Liver (tissue), 9 donors: Measurements from ENCODE around the gene SPTBN1. TPM values are rescaled to one million over a fixed set of nuclear protein-coding genes. Genes with fewer than 3 reads are reported as not detected.

Experiments
- DNase-seq: peaks from one replicate; pipeline ENCODE4 v3.0.0-alpha.2; 2017; ENCODE audit warnings: low spot score
- H3K27ac ChIP-seq, 2 donors: one replicate each; pipeline ENCODE4 v1.7.0; 2013; ENCODE audit warnings: inconsistent platforms in 2 of 2, low read length in 2 of 2, control low read depth in 1 of 2, low read depth in 1 of 2, mild to moderate bottlenecking in 1 of 2
- H3K27me3 ChIP-seq, 4 donors: one replicate each; pipeline versions ENCODE4 v1.6.1 to v1.7.0; 2013; ENCODE audit warnings: low read length in 3 of 4, inconsistent platforms in 1 of 4, mild to moderate bottlenecking in 1 of 4, moderate library complexity in 1 of 4; ENCODE audit not compliant: control insufficient read depth in 4 of 4, insufficient read depth in 4 of 4
- H3K36me3 ChIP-seq, 4 donors: one replicate each; pipeline versions ENCODE4 v1.6.1 to v1.7.0; 2013; ENCODE audit warnings: low read length in 3 of 4, mild to moderate bottlenecking in 3 of 4, low read depth in 1 of 4, moderate library complexity in 1 of 4; ENCODE audit not compliant: control insufficient read depth in 4 of 4, insufficient read depth in 3 of 4
- H3K4me1 ChIP-seq, 4 donors: one replicate each; pipeline versions ENCODE4 v1.6.1 to v1.7.0; 2013; ENCODE audit warnings: low read length in 3 of 4, mild to moderate bottlenecking in 3 of 4, moderate library complexity in 1 of 4; ENCODE audit not compliant: control insufficient read depth in 4 of 4, insufficient read depth in 4 of 4
- H3K4me3 ChIP-seq, 3 donors: one replicate each; pipeline versions ENCODE4 v1.6.1 to v1.7.0; 2013; ENCODE audit warnings: low read length in 3 of 3, control low read depth in 1 of 3, low read depth in 1 of 3, mild to moderate bottlenecking in 1 of 3
- H3K9ac ChIP-seq, 2 donors: one replicate each; pipeline ENCODE4 v1.7.0; 2013; ENCODE audit warnings: low read length in 2 of 2, mild to moderate bottlenecking in 2 of 2, moderate library complexity in 2 of 2, control low read depth in 1 of 2, low read depth in 1 of 2
- H3K9me3 ChIP-seq, 4 donors: one replicate each; pipeline versions ENCODE4 v1.6.1 to v1.7.0; 2013; ENCODE audit warnings: low read length in 3 of 4; ENCODE audit not compliant: control insufficient read depth in 4 of 4
- FOXA1 ChIP-seq: IDR thresholded peaks from 2 replicates; pipeline ENCODE4 v1.6.1; 2016; ENCODE audit warnings: antibody characterized with exemption
- FOXA2 ChIP-seq: IDR thresholded peaks from 2 replicates; pipeline ENCODE4 v1.6.1; 2016; ENCODE audit warnings: antibody characterized with exemption
- GABPA ChIP-seq, 2 donors: IDR thresholded peaks in 1 of 2; conservative IDR thresholded peaks in 1 of 2; 2 replicates each; pipeline ENCODE4 v1.6.1; 2016; ENCODE audit warnings: antibody characterized with exemption in 2 of 2, mild to moderate bottlenecking in 1 of 2, moderate library complexity in 1 of 2
- HNF4A ChIP-seq, 2 donors: conservative IDR thresholded peaks; 2 replicates each; pipeline ENCODE4 v1.6.1; 2016; ENCODE audit warnings: antibody characterized with exemption in 2 of 2, mild to moderate bottlenecking in 2 of 2
- HNF4G ChIP-seq: IDR thresholded peaks from 2 replicates; pipeline ENCODE4 v1.6.1; 2016; ENCODE audit warnings: antibody characterized with exemption
- JUND ChIP-seq, 2 donors: IDR thresholded peaks; 2 replicates each; pipeline ENCODE4 v1.6.1; 2016; ENCODE audit warnings: antibody characterized with exemption in 2 of 2
- NR2F2 ChIP-seq: IDR thresholded peaks from 2 replicates; pipeline ENCODE4 v1.6.1; 2016; ENCODE audit warnings: antibody characterized with exemption
- RXRA ChIP-seq, 2 donors: IDR thresholded peaks; 2 replicates each; pipeline ENCODE4 v1.6.1; 2017 to 2018; ENCODE audit warnings: antibody characterized with exemption in 2 of 2, mild to moderate bottlenecking in 1 of 2
- SP1 ChIP-seq: IDR thresholded peaks from 2 replicates; pipeline ENCODE4 v1.6.1; 2018; ENCODE audit warnings: antibody characterized with exemption, mild to moderate bottlenecking
- YY1 ChIP-seq: IDR thresholded peaks from 2 replicates; pipeline ENCODE4 v1.6.1; 2016; ENCODE audit warnings: antibody characterized with exemption, mild to moderate bottlenecking
- WGBS: extraction: QIAGEN DNeasy Blood & Tissue Kit; methylation state at CpG from one replicate; pipeline ENCODE4 v1.1.7; 2013; 5-methylcytosine and 5-hydroxymethylcytosine counted together
- polyA plus RNA-seq, 2 donors: library from polyadenylated mRNA; stranded (reverse) in 1 of 2; unstranded in 1 of 2; fragments of 200-250 nt in 1 of 2; fragments of >200 nt in 1 of 2; fragmentation: Nextera tagmentation in 1 of 2; extraction: Ambion mirVana in 1 of 2; gene quantifications; one replicate each; pipeline versions ENCODE4 v1.2.1 to v1.2.3, GENCODE V29; 2013 to 2015
- total RNA-seq, 2 donors: library from RNA; depleted of rRNA; stranded (reverse); fragments of >200 nt; gene quantifications; one replicate each; pipeline ENCODE4 v1.2.3, GENCODE V29; 2014
- TF ChIP-seq, protein P1 (sequence below): IDR thresholded peaks from 2 replicates; pipeline ENCODE4 v1.6.1; 2016; ENCODE audit warnings: antibody characterized with exemption
- TF ChIP-seq, protein P2 (sequence below): IDR thresholded peaks from 2 replicates; pipeline ENCODE4 v1.6.1; 2016; ENCODE audit warnings: antibody characterized with exemption
- TF ChIP-seq, protein P3 (sequence below): fragments of 150-350 bp; IDR thresholded peaks from 2 replicates; pipeline ENCODE4 v1.5.1; 2017; ENCODE audit warnings: improper control_type of control experiment, low read depth, low read length; ENCODE audit not compliant: missing input control
- TF ChIP-seq, protein P4 (sequence below): IDR thresholded peaks from 2 replicates; pipeline ENCODE4 v1.6.1; 2016; ENCODE audit warnings: antibody characterized with exemption
- donor health status: healthy.
- donor health status: healthy.
- donor health status: healthy.
- donor health status: healthy.
- donor health status: healthy.

SPTBN1 gene
- total and polyA plus RNA-seq, 4 donors: 44.8 to 191 (median 75.9) TPM

DNA sequence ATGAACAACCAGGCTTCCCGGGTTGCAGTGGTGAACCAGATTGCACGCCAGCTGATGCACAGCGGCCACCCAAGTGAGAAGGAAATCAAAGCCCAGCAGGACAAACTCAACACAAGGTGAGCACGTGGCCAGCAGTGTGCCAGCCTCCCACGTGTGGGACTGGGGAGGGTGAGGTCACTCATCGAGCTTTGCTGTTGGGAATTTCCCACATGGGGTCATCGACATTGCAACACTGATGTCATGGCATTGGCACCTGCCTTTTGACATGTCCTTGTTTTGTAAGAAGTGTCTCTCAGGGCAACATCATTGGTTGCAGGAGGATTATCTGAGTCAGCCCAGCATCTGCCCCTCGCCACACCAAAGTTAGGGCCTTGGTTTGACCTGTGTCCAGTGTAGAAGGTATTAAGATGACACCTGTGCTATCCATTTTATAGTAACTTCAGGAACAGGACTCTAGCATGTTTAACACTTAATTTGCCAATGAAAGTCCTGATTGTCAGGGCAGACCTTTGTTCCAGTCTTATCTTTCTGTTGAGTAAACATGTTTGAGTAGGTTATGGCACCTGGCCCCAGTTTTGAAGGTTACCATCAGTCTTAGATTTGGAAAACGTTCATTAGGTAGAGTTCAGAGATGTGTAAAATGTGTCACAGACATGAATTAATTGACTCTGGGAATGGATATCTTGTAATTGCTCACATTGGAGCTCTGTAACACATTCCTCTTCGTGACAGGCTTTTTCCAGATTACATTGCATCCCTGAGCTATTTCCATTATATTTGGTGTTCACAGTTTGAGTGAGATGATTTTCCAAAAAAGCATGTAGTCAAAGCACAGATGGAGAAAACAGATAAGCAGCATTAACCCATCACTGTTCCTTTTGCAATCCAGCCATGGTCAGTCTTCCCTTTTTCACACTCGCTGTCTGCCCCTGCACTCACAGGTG lies 174.1 kb downstream of the SPTBN1 start (continued):
- TF ChIP-seq HNF4A (conservative IDR thresholded peaks at IDR 0.05) (peak; percentile 77 to 84), FOXA1 (peak; percentile 50), JUND (IDR thresholded peaks at IDR 0.05) (peak; percentile 98 to 99), HNF4G (no peak), YY1 (peak; percentile 63), SP1 (peak; percentile 94), FOXA2 (peak; percentile 63), RXRA (IDR thresholded peaks at IDR 0.05) (peak; percentile 98 to 99)
- TF ChIP-seq, protein P1, sequence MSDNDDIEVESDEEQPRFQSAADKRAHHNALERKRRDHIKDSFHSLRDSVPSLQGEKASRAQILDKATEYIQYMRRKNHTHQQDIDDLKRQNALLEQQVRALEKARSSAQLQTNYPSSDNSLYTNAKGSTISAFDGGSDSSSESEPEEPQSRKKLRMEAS: peak; percentile 97

DNA sequence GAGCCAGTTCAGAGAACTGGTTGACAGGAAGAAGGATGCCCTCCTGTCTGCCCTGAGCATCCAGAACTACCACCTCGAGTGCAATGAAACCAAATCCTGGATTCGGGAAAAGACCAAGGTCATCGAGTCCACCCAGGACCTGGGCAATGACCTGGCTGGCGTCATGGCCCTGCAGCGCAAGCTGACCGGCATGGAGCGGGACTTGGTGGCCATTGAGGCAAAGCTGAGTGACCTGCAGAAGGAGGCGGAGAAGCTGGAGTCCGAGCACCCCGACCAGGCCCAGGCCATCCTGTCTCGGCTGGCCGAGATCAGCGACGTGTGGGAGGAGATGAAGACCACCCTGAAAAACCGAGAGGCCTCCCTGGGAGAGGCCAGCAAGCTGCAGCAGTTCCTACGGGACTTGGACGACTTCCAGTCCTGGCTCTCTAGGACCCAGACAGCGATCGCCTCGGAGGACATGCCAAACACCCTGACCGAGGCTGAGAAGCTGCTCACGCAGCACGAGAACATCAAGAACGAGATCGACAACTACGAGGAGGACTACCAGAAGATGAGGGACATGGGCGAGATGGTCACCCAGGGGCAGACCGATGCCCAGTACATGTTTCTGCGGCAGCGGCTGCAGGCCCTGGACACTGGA lies 174.9 kb downstream of the SPTBN1 start:
- H3K9ac ChIP-seq: peak overlapping the region; percentile 10 to 49

DNA sequence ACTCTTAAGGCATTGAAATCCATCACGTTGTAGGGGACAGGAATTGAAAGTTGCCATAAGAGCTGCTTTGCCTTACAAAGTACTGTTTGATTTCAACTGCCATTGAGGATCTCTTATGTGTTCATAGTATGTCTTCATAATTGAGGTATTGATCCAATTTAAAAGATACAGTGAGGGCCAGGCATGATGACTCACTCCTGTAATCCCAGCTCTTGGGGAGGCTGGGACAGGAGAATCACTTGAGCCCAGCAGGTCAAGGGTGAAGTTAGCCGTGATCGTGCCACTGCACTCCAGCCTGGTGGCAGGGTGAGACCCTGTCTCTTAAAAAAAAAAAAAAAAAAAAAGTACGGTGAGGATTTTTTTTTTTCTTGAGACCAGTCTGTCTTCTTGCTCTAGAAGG lies 175.6 kb downstream of the SPTBN1 start:
- no peaks in the 10 kb centered on the region for H3K27me3 ChIP-seq
- H3K9ac ChIP-seq: no peak overlapping the region
- no peak for DNase-seq
- H3K9me3 ChIP-seq: no peaks in the 10 kb centered on the region
- H3K4me3 ChIP-seq: no peak overlapping the region
- TF ChIP-seq RXRA (IDR thresholded peaks at IDR 0.05): peak in 1 of 2 donors; percentile 5
- TF ChIP-seq, protein P2, sequence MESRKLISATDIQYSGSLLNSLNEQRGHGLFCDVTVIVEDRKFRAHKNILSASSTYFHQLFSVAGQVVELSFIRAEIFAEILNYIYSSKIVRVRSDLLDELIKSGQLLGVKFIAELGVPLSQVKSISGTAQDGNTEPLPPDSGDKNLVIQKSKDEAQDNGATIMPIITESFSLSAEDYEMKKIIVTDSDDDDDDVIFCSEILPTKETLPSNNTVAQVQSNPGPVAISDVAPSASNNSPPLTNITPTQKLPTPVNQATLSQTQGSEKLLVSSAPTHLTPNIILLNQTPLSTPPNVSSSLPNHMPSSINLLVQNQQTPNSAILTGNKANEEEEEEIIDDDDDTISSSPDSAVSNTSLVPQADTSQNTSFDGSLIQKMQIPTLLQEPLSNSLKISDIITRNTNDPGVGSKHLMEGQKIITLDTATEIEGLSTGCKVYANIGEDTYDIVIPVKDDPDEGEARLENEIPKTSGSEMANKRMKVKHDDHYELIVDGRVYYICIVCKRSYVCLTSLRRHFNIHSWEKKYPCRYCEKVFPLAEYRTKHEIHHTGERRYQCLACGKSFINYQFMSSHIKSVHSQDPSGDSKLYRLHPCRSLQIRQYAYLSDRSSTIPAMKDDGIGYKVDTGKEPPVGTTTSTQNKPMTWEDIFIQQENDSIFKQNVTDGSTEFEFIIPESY: no peak
- peak; percentile 30 to 63 for TF ChIP-seq JUND (IDR thresholded peaks at IDR 0.05)
- no peak for TF ChIP-seq GABPA (IDR thresholded peaks at IDR 0.05 in 1 of 2, conservative IDR thresholded peaks at IDR 0.05 in 1 of 2)
- no peak for TF ChIP-seq NR2F2
- TF ChIP-seq, protein P3, sequence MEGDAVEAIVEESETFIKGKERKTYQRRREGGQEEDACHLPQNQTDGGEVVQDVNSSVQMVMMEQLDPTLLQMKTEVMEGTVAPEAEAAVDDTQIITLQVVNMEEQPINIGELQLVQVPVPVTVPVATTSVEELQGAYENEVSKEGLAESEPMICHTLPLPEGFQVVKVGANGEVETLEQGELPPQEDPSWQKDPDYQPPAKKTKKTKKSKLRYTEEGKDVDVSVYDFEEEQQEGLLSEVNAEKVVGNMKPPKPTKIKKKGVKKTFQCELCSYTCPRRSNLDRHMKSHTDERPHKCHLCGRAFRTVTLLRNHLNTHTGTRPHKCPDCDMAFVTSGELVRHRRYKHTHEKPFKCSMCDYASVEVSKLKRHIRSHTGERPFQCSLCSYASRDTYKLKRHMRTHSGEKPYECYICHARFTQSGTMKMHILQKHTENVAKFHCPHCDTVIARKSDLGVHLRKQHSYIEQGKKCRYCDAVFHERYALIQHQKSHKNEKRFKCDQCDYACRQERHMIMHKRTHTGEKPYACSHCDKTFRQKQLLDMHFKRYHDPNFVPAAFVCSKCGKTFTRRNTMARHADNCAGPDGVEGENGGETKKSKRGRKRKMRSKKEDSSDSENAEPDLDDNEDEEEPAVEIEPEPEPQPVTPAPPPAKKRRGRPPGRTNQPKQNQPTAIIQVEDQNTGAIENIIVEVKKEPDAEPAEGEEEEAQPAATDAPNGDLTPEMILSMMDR: no peak
- no peak for TF ChIP-seq SP1
- TF ChIP-seq HNF4G: no peak
- TF ChIP-seq FOXA2: no peak
- TF ChIP-seq YY1: no peak
- TF ChIP-seq, protein P4, sequence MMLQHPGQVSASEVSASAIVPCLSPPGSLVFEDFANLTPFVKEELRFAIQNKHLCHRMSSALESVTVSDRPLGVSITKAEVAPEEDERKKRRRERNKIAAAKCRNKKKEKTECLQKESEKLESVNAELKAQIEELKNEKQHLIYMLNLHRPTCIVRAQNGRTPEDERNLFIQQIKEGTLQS: no peak
- TF ChIP-seq FOXA1: no peak
- 55% methylated on average over 4 of the region's 4 CpGs for WGBS
- peaks cover 17 to 85% (median 60%) of the 10 kb centered on the region in 4 donors for H3K4me1 ChIP-seq
- peak overlapping the region; percentile 87 to 92 for H3K27ac ChIP-seq
- peaks cover 11 to 56% (median 37%) of the 10 kb centered on the region in 4 donors for H3K36me3 ChIP-seq

More for the DNA sequence above, 174.9 kb downstream of the SPTBN1 start:
- no peak for DNase-seq
- Histone ChIP-seq H3K4me3 (peak overlapping the region in 1 of 3 donors; percentile 3), H3K27ac (peak overlapping the region; percentile 87 to 92), H3K4me1 (peaks cover 17 to 83% (median 57%) of the 10 kb centered on the region in 4 donors), H3K36me3 (peaks cover 13 to 64% (median 43%) of the 10 kb centered on the region in 4 donors), H3K9me3 (no peaks in the 10 kb centered on the region), H3K27me3 (no peaks in the 10 kb centered on the region)
- TF ChIP-seq GABPA (IDR thresholded peaks at IDR 0.05 in 1 of 2, conservative IDR thresholded peaks at IDR 0.05 in 1 of 2) (no peak), RXRA (IDR thresholded peaks at IDR 0.05) (peak; percentile 65 to 87), HNF4A (conservative IDR thresholded peaks at IDR 0.05) (peak in 1 of 2 donors; percentile 58)
- WGBS: 59% methylated on average over 30 of the region's 30 CpGs
